Gastrocnemius medialis (tissue), 4 donors: Measurements from ENCODE around the gene SLC15A3. TPM values are rescaled to one million over a fixed set of nuclear protein-coding genes. Genes with fewer than 3 reads are reported as not detected.

Experiments used
- ATAC-seq, 2 donors: fragments of 150-250 bp; one replicate each; pipeline ENCODE4 v1.9.1; 2016
- DNase-seq, 2 donors: peaks; one replicate each; pipeline ENCODE4 v3.0.0-alpha.2; 2019
- H3K27ac ChIP-seq, 4 donors: fragments of 200-600 bp; sonication (generic); 1 replicate in 1 of 4; 2 replicates in 3 of 4; pipeline ENCODE4 v1.5.1; 2016 to 2018; ENCODE audit warnings: mild to moderate bottlenecking in 2 of 4, moderate library complexity in 1 of 4
- H3K27me3 ChIP-seq, 3 donors: fragments of 200-600 bp; sonication (generic) in 2 of 3; 1 replicate in 1 of 3; 2 replicates in 2 of 3; pipeline versions ENCODE4 v1.5.1 to v1.6.0; 2016 to 2019; ENCODE audit warnings: mild to moderate bottlenecking in 1 of 3, moderate library complexity in 1 of 3
- H3K36me3 ChIP-seq, 2 donors: fragments of 200-600 bp; sonication (generic) in 1 of 2; one replicate each; pipeline ENCODE4 v1.5.1; 2017 to 2018
- H3K4me1 ChIP-seq, 2 donors: fragments of 200-600 bp; sonication (generic) in 1 of 2; one replicate each; pipeline ENCODE4 v1.5.1; 2016 to 2017; ENCODE audit warnings: mild to moderate bottlenecking in 2 of 2
- H3K4me3 ChIP-seq, 4 donors: fragments of 200-600 bp; sonication (generic) in 3 of 4; 1 replicate in 1 of 4; 2 replicates in 3 of 4; pipeline ENCODE4 v1.5.1; 2016 to 2019; ENCODE audit warnings: mild to moderate bottlenecking in 2 of 4
- H3K9me3 ChIP-seq, 3 donors: fragments of 200-600 bp; sonication (generic) in 2 of 3; 1 replicate in 1 of 3; 2 replicates in 2 of 3; pipeline ENCODE4 v1.5.1; 2016 to 2019
- CTCF ChIP-seq, 5 experiments: fragments of 450-650 bp in 3 of 5; fragments of 200-600 bp in 2 of 5; sonication (generic) in 2 of 5; IDR thresholded peaks in 4 of 5; conservative IDR thresholded peaks in 1 of 5; 1 replicate in 4 of 5; 2 replicates in 1 of 5; pipeline ENCODE4 v1.5.1; 2016 to 2019; ENCODE audit warnings: antibody characterized with exemption in 5 of 5, mild to moderate bottlenecking in 3 of 5, moderate library complexity in 3 of 5
- POLR2A ChIP-seq, 2 donors: fragments of 450-650 bp; IDR thresholded peaks; one replicate each; pipeline ENCODE4 v1.6.1; 2017; ENCODE audit warnings: antibody characterized with exemption in 2 of 2, mild to moderate bottlenecking in 2 of 2, moderate library complexity in 2 of 2
- in situ Hi-C, 4 donors: fragments of 200-750 bp; cut with MboI; loops; one replicate each; pipeline versions ENCODE4 v1.15.0 to v1.8.0; 2017; ENCODE audit warnings: low sequenced_read_pairs in 4 of 4
- intact Hi-C: fragments of 100-400 bp; cut with DNase I; formaldehyde crosslinking; loops from one replicate; pipeline ENCODE4 v1.15.1; 2023; ENCODE audit warnings: low total_unique reads
- total RNA-seq, 4 donors: library from RNA; depleted of rRNA; stranded (reverse); fragments of >200 nt; gene quantifications; one replicate each; pipeline versions ENCODE4 v1.1.0 to v1.2.3, GENCODE V29; 2016

The SLC15A3 gene
- total RNA-seq, 4 donors from 2014 or later, result 2.8 to 6.9 (median 6.0) TPM

GRCh38 chr11:60933416-60934123 lies 18.4 kb downstream of the SLC15A3 start:
- TF ChIP-seq CTCF (IDR thresholded peaks at IDR 0.05 in 4 of 5, conservative IDR thresholded peaks at IDR 0.05 in 1 of 5) (no peak), POLR2A (IDR thresholded peaks at IDR 0.05) (no peak)
- intact Hi-C loops (no loop called here), in situ Hi-C loops (no loop called here)
- Histone ChIP-seq H3K9me3 (no peaks in the 10 kb centered on the region), H3K27me3 (no peaks in the 10 kb centered on the region), H3K36me3 (no peaks in the 10 kb centered on the region), H3K4me1 (peaks cover 0 to 3% of the 10 kb centered on the region in 2 donors), H3K4me3 (no peak overlapping the region), H3K27ac (no peak overlapping the region)
- ATAC-seq (no peak), DNase-seq (no peak)

GRCh38 chr11:60932605-60933356 lies 19.2 kb downstream of the SLC15A3 start:
- Histone ChIP-seq H3K4me3 (no peak overlapping the region), H3K27ac (no peak overlapping the region), H3K4me1 (peaks cover 0 to 3% of the 10 kb centered on the region in 2 donors), H3K36me3 (no peaks in the 10 kb centered on the region), H3K27me3 (peaks cover 0 to under 1% (median 0%) of the 10 kb centered on the region in 3 donors), H3K9me3 (no peaks in the 10 kb centered on the region)
- no peak for TF ChIP-seq CTCF (IDR thresholded peaks at IDR 0.05 in 4 of 5, conservative IDR thresholded peaks at IDR 0.05 in 1 of 5)
- no peak for TF ChIP-seq POLR2A (IDR thresholded peaks at IDR 0.05)
- DNase-seq (no peak), ATAC-seq (no peak)
- intact Hi-C loops, result no loop called here
- in situ Hi-C loops, result no loop called here

GRCh38 chr11:60931917-60932316 lies 20.1 kb downstream of the SLC15A3 start:
- ATAC-seq (no peak), DNase-seq (no peak)
- Histone ChIP-seq H3K27me3 (peaks cover 0 to 6% (median 3%) of the 10 kb centered on the region in 3 donors), H3K4me1 (no peaks in the 10 kb centered on the region), H3K4me3 (no peak overlapping the region), H3K9me3 (no peaks in the 10 kb centered on the region), H3K36me3 (no peaks in the 10 kb centered on the region), H3K27ac (no peak overlapping the region)
- intact Hi-C loops, result no loop called here
- no peak for TF ChIP-seq CTCF (IDR thresholded peaks at IDR 0.05 in 4 of 5, conservative IDR thresholded peaks at IDR 0.05 in 1 of 5)
- no peak for TF ChIP-seq POLR2A (IDR thresholded peaks at IDR 0.05)
- in situ Hi-C loops, result no loop called here

GRCh38 chr11:60930394-60930793 lies 21.6 kb downstream of the SLC15A3 start:
- H3K9me3 ChIP-seq, result no peaks in the 10 kb centered on the region
- H3K27ac ChIP-seq, result no peak overlapping the region
- H3K4me3 ChIP-seq, result no peak overlapping the region
- intact Hi-C loops, result no loop called here
- in situ Hi-C loops, result no loop called here
- no peaks in the 10 kb centered on the region for H3K36me3 ChIP-seq
- H3K4me1 ChIP-seq, result peaks cover 0 to 1% of the 10 kb centered on the region in 2 donors
- DNase-seq, result no peak
- ATAC-seq, result no peak
- TF ChIP-seq POLR2A (IDR thresholded peaks at IDR 0.05) (no peak), CTCF (IDR thresholded peaks at IDR 0.05 in 4 of 5, conservative IDR thresholded peaks at IDR 0.05 in 1 of 5) (no peak)
- H3K27me3 ChIP-seq, result peaks cover 10 to 19% (median 12%) of the 10 kb centered on the region in 3 donors
